Adrenal gland (tissue), 12 donors: ENCODE measurements around the gene ETNPPL. TPM values are rescaled to one million over a fixed set of nuclear protein-coding genes. Genes with fewer than 3 reads are reported as not detected.

Experiments used
- DNase-seq, 7 donors: peaks; one replicate each; pipeline ENCODE4 v3.0.0-alpha.2; 2019 to 2020
- H3K27ac ChIP-seq, 5 donors: fragments of 200-600 bp; sonication (generic) in 4 of 5; 1 replicate in 3 of 5; 2 replicates in 2 of 5; pipeline versions ENCODE4 v1.5.1 to v1.8.0; 2016 to 2020; ENCODE audit warnings: mild to moderate bottlenecking in 1 of 5
- H3K27me3 ChIP-seq: fragments of 200-600 bp; 2 replicates; pipeline ENCODE4 v1.8.0; 2021
- H3K36me3 ChIP-seq, 2 donors: fragments of 200-600 bp; replicated peaks in 1 of 2; 1 replicate in 1 of 2; 2 replicates in 1 of 2; pipeline versions ENCODE4 v1.5.1 to v1.8.0; 2018 to 2022
- H3K4me1 ChIP-seq, 2 donors: fragments of 200-600 bp; replicated peaks in 1 of 2; 1 replicate in 1 of 2; 2 replicates in 1 of 2; pipeline versions ENCODE4 v1.5.1 to v1.8.0; 2018 to 2021
- H3K4me3 ChIP-seq, 4 donors: fragments of 200-600 bp; sonication (generic) in 3 of 4; one replicate each; pipeline ENCODE4 v1.5.1; 2016 to 2018
- H3K9me3 ChIP-seq, 3 donors: fragments of 200-600 bp; sonication (generic) in 1 of 3; replicated peaks in 1 of 3; 1 replicate in 2 of 3; 2 replicates in 1 of 3; pipeline versions ENCODE4 v1.5.1 to v1.8.0; 2016 to 2021
- POLR2A ChIP-seq, 2 donors: fragments of 450-650 bp; IDR thresholded peaks; one replicate each; pipeline ENCODE4 v1.6.1; 2017; ENCODE audit warnings: antibody characterized with exemption in 2 of 2, mild to moderate bottlenecking in 2 of 2, moderate library complexity in 1 of 2
- WGBS, 4 donors: extraction: QIAGEN DNeasy Blood & Tissue Kit in 2 of 4; methylation state at CpG; one replicate each; pipeline versions ENCODE4 v1.1.5 to v1.1.7; 2013 to 2017; 5-methylcytosine and 5-hydroxymethylcytosine counted together
- intact Hi-C, 2 donors: fragments of 100-400 bp; cut with DNase I; formaldehyde crosslinking; loops; one replicate each; pipeline versions ENCODE4 v1.14.1 to v1.15.0; 2022 to 2023
- polyA plus RNA-seq, 3 donors: library from polyadenylated mRNA; stranded (reverse); fragments of 200-250 nt in 2 of 3; fragments of 350-450 nt in 1 of 3; fragmentation: Illumina TruSeq in 1 of 3; extraction: RNeasy Lipid Tissue Mini Kit (QIAGEN cat#74804) in 1 of 3; gene quantifications; one replicate each; pipeline ENCODE4 v1.2.3, GENCODE V29; 2013 to 2014
- total RNA-seq, 9 donors: library from RNA; depleted of rRNA in 4 of 9; stranded (reverse); fragments of >200 nt in 4 of 9; fragments of 120-200 nt in 1 of 9; fragmentation: NEBNext Ultra II Directional in 1 of 9; extraction: Animal tissue kit (Norgen Biotek cat#: 25700) in 1 of 9; gene quantifications; one replicate each; pipeline versions ENCODE4 v1.1.0 to v1.2.4, GENCODE V29; 2013 to 2023
- TF ChIP-seq, protein P1 (sequence below), 6 experiments: fragments of 450-650 bp in 4 of 6; fragments of 200-600 bp in 2 of 6; sonication (generic) in 1 of 6; IDR thresholded peaks; 1 replicate in 5 of 6; 2 replicates in 1 of 6; pipeline versions ENCODE4 v1.5.1 to v1.8.0; 2016 to 2021; ENCODE audit warnings: antibody characterized with exemption in 6 of 6, mild to moderate bottlenecking in 2 of 6, moderate library complexity in 1 of 6
- donor health status: healthy with polysubstance abuse.
- donor health status: Bipolar disorder and iron deficiency.
- donor health status: DM: yes; HTN: yes; CAD: no.
- donor health status: DM: no; HTN: no; CAD: no.
- donor health status: DM: no; HTN: no; CAD: no.
- donor health status: DM: yes; HTN: yes; CAD: no.

ETNPPL gene
- total and polyA plus RNA-seq, 12 donors = 0.56 to 41.8 (median 2.6) TPM

DNA sequence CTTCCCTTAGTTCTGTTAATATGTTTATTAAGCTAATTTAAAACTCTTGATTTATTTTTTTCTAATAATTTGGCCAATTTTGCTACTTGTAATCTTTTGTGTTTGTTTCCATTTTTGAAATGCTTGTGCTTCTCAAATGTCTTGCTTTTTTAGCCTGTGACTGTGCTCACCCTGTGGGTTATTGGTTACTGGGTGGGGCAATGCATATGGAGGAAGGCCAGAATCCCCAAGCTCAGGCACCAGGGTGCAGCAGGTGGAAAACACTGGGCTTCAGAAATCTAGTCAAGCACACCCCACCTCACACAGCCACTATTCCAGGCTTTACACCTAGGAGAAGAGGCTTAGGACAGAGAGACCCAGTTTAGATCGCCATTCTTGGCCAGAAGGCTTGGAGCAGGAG is 33.1 kb downstream of the ETNPPL start:
- no peaks in the 10 kb centered on the region for H3K36me3 ChIP-seq
- no peak overlapping the region for H3K4me3 ChIP-seq
- H3K27me3 ChIP-seq = no peaks in the 10 kb centered on the region
- intact Hi-C loops = no loop called here
- WGBS, 4 donors = 83 to 95% (median 89%) methylated on average over 1 of the region's 1 CpG
- peaks cover 0 to 4% (median 0%) of the 10 kb centered on the region in 3 donors for H3K9me3 ChIP-seq
- TF ChIP-seq, protein P1, sequence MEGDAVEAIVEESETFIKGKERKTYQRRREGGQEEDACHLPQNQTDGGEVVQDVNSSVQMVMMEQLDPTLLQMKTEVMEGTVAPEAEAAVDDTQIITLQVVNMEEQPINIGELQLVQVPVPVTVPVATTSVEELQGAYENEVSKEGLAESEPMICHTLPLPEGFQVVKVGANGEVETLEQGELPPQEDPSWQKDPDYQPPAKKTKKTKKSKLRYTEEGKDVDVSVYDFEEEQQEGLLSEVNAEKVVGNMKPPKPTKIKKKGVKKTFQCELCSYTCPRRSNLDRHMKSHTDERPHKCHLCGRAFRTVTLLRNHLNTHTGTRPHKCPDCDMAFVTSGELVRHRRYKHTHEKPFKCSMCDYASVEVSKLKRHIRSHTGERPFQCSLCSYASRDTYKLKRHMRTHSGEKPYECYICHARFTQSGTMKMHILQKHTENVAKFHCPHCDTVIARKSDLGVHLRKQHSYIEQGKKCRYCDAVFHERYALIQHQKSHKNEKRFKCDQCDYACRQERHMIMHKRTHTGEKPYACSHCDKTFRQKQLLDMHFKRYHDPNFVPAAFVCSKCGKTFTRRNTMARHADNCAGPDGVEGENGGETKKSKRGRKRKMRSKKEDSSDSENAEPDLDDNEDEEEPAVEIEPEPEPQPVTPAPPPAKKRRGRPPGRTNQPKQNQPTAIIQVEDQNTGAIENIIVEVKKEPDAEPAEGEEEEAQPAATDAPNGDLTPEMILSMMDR (IDR thresholded peaks at IDR 0.05) = no peak
- TF ChIP-seq POLR2A (IDR thresholded peaks at IDR 0.05) = no peak
- H3K4me1 ChIP-seq = no peaks in the 10 kb centered on the region
- DNase-seq = no peak
- no peak overlapping the region for H3K27ac ChIP-seq

DNA sequence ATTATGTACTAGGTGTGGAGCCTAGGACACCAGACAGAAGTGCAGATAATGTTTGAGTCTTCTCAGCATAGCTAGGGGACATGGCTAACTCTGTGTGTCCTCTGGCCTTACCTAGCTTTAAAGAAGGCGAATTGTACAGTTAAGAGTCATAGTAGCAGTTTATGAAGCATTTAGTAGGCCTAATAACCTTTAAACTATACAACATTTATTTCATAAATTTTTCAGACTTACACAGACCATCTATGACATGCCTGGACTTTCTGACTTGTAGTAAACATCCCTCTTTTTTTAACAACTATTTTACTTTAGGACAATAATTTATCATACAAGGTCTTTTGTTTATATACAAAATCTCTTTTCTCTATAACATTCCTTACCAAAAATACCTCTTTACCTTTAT is 37.4 kb downstream of the ETNPPL start:
- TF ChIP-seq, protein P1 (IDR thresholded peaks at IDR 0.05) = no peak
- no peak for TF ChIP-seq POLR2A (IDR thresholded peaks at IDR 0.05)
- intact Hi-C loops = no loop called here
- no peaks in the 10 kb centered on the region for H3K4me1 ChIP-seq

DNA sequence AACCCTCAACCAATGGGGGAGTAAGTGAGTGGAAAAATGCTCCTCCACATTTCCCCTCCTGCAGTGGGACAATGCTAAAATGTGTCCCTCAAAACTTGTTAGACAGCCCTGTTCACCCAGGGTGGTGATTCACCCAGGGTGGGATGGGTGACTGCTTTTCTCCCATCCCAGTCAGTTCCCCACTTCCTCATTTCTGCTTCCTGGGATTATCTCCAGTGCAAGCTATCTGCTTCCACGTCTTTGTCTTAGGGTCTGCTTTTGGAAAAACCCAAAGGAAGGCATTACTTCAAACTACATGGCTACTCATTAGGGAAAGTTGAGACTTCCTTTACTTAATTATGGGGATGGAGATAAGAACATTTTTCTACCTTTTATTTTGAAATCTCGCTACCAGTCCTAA is 45.5 kb downstream of the ETNPPL start:
- intact Hi-C loops = no loop called here
- H3K27me3 ChIP-seq = no peaks in the 10 kb centered on the region
- TF ChIP-seq POLR2A (IDR thresholded peaks at IDR 0.05) = no peak
- TF ChIP-seq, protein P1 (IDR thresholded peaks at IDR 0.05) = no peak
- DNase-seq = no peak
- no peaks in the 10 kb centered on the region for H3K9me3 ChIP-seq
- H3K27ac ChIP-seq = no peak overlapping the region
- H3K36me3 ChIP-seq = no peaks in the 10 kb centered on the region
- no peak overlapping the region for H3K4me3 ChIP-seq
- no peaks in the 10 kb centered on the region for H3K4me1 ChIP-seq
- 72 to 79% (median 74%) methylated on average over 2 of the region's 2 CpGs for WGBS, 4 donors

More for the DNA sequence above, 37.4 kb downstream of the ETNPPL start:
- WGBS, 4 donors = 26 to 48% (median 48%) methylated on average over 1 of the region's 1 CpG
- no peak overlapping the region for H3K4me3 ChIP-seq
- no peak overlapping the region for H3K27ac ChIP-seq
- H3K9me3 ChIP-seq = peaks cover 0 to 4% (median 0%) of the 10 kb centered on the region in 3 donors
- no peak for DNase-seq
- H3K36me3 ChIP-seq = no peaks in the 10 kb centered on the region
- no peaks in the 10 kb centered on the region for H3K27me3 ChIP-seq

DNA sequence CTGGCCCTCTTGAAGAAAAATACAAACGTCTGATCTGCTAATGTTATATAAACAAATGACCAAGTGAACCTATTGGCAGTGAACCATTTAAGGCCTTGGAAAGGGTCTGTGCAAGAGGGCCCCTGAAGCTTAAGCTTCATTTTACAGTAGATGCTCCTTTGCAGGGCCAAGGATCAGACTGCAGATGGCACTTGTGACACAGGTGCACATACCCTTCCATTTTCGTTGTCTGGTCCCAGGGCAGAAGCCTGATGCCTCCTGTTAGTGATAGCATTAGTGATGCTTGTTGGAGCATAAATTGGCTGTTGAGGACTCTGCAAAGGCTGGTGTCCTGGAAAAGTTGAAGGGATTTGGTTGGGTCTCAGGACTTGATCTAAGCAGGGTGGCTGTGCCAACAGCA is 46.5 kb downstream of the ETNPPL start:
- WGBS, 4 donors = 42 to 58% (median 56%) methylated on average over 2 of the region's 2 CpGs
- Histone ChIP-seq H3K27ac (no peak overlapping the region), H3K9me3 (no peaks in the 10 kb centered on the region), H3K4me1 (no peaks in the 10 kb centered on the region), H3K4me3 (no peak overlapping the region), H3K36me3 (no peaks in the 10 kb centered on the region), H3K27me3 (no peaks in the 10 kb centered on the region)
- TF ChIP-seq, protein P1 (IDR thresholded peaks at IDR 0.05) = no peak
- no peak for TF ChIP-seq POLR2A (IDR thresholded peaks at IDR 0.05)
- intact Hi-C loops = no loop called here
- no peak for DNase-seq
